Measurements from ENCODE around the gene CYP2A6.
A peak's percentile ranks its signal among the peaks of the same experiment; 100 is the strongest.
"Not testable (repeated sequence)": the region's sequence is repeated elsewhere in the genome, so short reads cannot be mapped to it uniquely, and the experiment has no call there.

Gene CYP2A6

DNA sequence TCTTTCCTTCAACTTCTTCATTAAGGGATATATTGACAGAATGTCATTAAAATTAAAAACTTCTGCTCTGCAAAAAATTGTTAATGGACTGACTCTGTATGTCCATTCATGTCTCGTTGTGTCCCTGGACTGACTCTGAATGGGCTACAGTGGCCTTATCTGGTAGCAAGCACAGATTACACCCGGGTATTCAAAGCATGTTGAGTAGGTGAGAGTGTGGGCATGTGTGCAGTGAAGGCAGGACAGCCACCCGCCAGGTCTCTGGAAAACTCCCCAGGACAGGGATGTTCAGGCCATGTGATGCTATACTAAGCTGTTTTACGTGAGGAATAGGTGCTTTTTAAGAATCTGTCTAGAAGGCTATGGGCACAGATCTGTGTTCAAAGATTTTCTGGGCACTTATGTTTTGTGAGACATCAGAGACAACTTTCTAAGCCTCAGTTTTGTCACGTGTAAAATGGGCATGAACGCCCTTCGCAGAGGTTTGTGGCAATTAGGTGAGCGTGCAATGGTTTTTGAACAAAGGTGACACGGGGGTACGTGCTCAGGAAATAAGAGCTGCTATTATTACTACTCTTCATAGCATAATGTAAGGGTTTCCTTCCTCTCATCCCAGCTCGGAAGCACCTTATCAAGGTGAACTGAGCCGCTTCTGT, 7.1 kb downstream of the CYP2A6 start:
- not testable (repeated sequence) for FAIRE-seq

DNA sequence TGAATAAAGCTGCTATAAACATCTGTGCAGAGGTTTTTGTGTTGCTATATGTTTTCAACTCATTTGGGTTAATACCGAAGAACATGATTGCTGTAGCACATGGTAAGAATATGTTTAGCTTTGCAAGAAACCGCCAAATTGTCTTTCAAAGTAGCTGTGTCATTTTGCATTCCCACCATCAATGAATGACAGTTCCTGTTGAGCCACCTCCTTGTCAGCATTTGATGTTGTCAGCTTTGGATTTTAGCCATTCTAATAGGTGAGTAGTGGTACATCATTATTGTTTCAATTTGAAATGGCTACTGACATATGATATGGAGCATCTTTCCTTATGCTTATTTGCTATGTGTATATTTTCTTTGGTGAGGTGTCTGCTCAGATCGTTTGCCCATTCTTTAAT, 8.2 kb downstream of the CYP2A6 start:
- not testable (repeated sequence) for FAIRE-seq

DNA sequence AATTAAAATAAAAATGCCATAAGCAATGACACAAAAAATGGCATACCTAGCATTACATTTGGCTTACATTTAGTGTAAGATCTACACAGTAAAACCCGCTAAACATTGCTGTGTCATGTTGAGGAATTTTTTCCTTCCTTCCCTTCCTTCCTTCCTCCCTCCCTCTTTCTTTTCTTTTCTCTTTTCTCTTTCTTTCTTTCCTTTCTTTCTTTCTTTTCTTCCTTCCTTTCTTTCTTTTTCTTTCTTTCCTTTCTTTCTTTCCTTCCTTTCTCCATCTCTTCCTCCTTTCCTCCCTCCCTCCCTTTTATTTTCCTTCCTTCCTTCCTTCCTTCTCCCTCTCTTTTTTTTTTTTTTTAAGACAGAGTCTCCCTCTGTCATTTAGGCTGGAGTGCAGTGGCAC, 11.8 kb downstream of the CYP2A6 start:
- not testable (repeated sequence) for FAIRE-seq

DNA sequence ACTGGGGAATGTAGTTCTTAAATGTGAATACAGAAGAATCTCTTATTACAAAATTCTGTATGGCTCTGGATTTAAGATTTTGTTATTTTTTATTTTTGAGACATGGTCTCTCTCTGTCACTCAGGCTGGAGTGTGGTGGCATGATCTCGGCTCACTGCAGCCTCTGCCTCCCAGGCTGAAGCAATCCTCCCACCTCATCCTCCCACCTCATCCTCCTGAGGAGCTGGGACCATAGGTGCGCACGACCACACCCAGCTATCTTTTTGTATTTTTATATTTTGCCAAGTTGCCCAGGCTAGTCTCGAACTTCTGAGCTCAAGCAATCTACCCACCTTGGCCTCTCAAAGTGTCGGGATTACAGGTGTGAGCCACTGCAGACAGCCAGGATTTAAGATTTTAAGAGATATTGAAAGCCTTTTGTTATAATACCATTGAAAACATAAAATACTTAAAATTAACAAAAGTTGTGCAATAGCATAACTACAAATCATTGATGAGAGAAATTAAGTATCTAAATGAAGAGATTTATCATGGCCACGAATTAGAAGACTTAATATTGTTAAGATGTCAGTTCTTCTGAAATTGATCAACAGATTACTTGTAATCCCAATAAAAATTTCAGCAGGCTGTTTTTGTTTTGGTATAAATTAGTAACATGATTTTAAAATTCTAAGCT, 13.4 kb downstream of the CYP2A6 start:
- FAIRE-seq = no peak

- not testable (repeated sequence) for FAIRE-seq
Measured at GRCh38 chr19:40833728-40834533, 16.3 kb downstream of the CYP2A6 start.

- FAIRE-seq = not testable (repeated sequence)
Measured at GRCh38 chr19:40832431-40832790, 17.8 kb downstream of the CYP2A6 start.

- FAIRE-seq = peak; percentile 41
Measured at GRCh38 chr19:40831502-40832430, 18.5 kb downstream of the CYP2A6 start.

- not testable (repeated sequence) for FAIRE-seq
Measured at GRCh38 chr19:40830741-40831140, 19.5 kb downstream of the CYP2A6 start.

- FAIRE-seq = no peak
Measured at GRCh38 chr19:40829205-40829604, 21.0 kb downstream of the CYP2A6 start.

DNA sequence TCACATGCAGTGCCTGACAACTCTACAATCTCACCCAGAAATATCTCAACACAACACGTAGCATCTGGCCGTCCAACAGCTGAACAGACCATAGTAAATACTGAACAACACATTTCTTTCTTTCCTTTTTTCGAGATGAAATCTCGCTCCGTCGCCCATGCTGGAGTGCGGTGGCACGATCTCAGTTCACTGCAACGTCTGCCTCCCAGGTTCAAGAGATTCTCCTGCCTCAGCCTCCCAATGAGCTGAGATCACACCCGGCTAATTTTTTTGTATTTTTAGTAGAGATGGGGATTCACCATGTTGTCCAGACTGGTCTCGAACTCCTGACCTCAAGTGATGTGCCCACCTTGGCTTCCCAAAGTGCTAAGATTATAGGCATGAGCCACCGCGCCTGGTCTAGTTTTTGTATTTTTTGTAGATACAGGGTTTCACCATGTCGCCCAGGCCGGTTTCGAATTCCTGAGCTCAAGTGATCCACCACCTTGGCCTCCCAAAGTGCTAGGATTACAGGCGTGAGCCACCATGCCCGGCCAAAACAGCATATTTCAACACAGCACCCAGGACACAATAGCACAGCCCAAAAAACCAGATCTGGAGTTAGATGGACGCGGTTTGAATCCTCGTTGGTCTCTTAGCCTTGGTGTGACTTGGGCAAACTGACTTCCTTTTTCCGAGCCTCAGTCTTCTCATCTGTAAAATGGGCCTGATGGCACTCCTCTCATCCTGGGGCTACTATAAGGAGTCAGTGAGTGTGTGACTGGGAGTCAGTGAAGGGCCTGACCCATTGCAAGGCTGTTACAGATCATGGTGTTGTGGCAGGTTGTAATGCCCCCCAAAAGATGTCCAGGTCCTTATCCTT, 22.6 kb downstream of the CYP2A6 start:
- no peak for FAIRE-seq

GRCh38 chr19:40826699-40827385, 23.4 kb downstream of the CYP2A6 start:
- FAIRE-seq = not testable (repeated sequence)

GRCh38 chr19:40826312-40826698, 23.9 kb downstream of the CYP2A6 start:
- FAIRE-seq = not testable (repeated sequence)

GRCh38 chr19:40825460-40826095, 24.7 kb downstream of the CYP2A6 start:
- FAIRE-seq = not testable (repeated sequence)

GRCh38 chr19:40824916-40825315, 25.3 kb downstream of the CYP2A6 start:
- FAIRE-seq = not testable (repeated sequence)

DNA sequence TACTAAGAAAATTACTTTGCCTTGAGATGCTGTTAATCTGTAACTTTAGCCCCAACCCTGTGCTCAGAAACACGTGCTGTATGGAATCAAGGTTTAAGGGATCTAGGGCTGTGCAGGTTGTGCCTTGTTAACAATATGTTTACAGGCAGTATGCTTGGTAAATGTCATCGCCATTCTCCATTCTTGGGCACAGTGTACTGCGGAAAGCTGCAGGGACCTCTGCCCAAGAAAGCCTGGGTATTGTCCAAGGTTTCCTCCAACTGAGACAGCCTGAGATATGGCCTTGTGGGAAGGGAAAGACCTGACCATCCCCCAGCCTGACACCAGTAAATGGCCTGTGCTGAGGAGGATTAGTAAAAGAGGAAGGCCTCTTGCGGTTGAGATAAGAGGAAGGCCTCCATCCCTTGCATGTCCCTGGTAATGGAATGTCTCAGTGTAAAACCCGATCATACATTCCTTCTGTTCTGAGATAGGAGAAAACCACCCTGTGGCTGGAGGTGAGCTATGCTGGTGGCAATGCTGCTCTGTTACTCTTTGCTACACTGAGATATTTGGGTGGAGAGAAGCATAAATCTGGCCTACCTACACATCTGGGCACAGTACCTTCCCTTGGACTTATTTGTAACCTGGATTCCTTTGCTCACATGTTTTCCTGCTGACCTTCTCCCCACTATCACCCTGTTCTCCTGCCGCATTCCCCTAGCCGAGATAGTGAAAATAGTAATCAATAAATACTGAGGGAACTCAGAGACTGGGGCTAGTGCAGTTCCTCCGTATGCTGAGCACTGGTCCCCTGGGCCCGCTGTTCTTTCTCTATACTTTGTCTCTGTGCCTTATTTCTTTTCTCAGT, 27.3 kb downstream of the CYP2A6 start:
- FAIRE-seq = not testable (repeated sequence)

GRCh38 chr19:40822161-40822560, 28.1 kb downstream of the CYP2A6 start:
- FAIRE-seq = no peak

DNA sequence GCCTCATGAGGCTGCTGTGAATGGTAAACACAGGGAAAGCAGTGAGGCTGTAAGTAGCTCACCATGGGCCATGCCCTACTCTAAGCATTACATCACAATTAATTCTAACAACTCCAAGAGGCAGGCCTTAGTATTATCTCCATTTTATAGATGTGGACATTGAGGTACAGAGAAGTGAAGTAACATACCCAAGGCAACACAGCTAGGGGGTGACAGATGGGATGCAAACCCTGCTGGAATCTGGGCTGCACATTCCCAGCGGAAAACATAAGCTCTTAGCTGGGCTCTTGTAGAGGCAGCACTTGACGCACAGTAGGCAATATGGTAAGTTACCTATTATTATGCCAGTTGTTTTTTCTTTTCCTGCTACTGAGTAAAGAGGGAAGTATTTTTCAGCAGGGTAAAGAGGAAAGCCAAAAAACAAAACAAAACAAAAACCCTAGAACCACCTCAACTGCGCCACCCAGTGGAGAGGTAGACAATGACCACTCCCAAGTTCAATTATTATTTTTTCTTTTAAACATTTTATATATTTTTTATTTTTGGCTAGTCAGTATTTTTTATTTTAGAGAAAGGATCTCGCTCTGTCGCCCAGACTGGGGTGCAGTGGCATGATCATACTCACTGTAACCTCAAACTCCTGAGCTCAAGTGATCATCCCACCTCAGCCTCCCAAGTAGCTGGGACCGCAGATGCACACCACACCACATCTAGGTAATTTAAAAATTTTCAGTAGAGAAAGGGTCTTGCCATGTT, 30.6 kb downstream of the CYP2A6 start:
- FAIRE-seq = not testable (repeated sequence)

Data from colon (tissue), 2 donors.